HG02642 (cell line): Measurements from ENCODE around the gene PPFIBP2.

Experiments used
- ATAC-seq: cut with Tn5 transposase; IDR thresholded peaks from one replicate; pipeline ENCODE4 v1.9.1; 2021; ENCODE audit warnings: mild to moderate bottlenecking; ENCODE audit not compliant: unreplicated experiment, poor library complexity

The PPFIBP2 gene

GRCh38 chr11:7617032-7617431 lies 103.2 kb downstream of the PPFIBP2 start:
- no peak for ATAC-seq

- ATAC-seq, result no peak
Measured at GRCh38 chr11:7619322-7619721, 105.5 kb downstream of the PPFIBP2 start.

- ATAC-seq, result no peak
Measured at GRCh38 chr11:7621090-7621489, 107.3 kb downstream of the PPFIBP2 start.

GRCh38 chr11:7621554-7621953 lies 107.8 kb downstream of the PPFIBP2 start:
- no peak for ATAC-seq

- ATAC-seq, result no peak
Measured at GRCh38 chr11:7622721-7623120, 108.9 kb downstream of the PPFIBP2 start.

GRCh38 chr11:7628660-7629059 lies 114.9 kb downstream of the PPFIBP2 start:
- ATAC-seq, result no peak

- ATAC-seq, result no peak
Measured at GRCh38 chr11:7630002-7630401, 116.2 kb downstream of the PPFIBP2 start.

GRCh38 chr11:7632211-7632610 lies 118.4 kb downstream of the PPFIBP2 start:
- ATAC-seq, result no peak

GRCh38 chr11:7635137-7635536 lies 121.3 kb downstream of the PPFIBP2 start:
- no peak for ATAC-seq

GRCh38 chr11:7635708-7636107 lies 121.9 kb downstream of the PPFIBP2 start:
- ATAC-seq, result no peak

- ATAC-seq, result no peak
Measured at GRCh38 chr11:7636350-7636749, 122.6 kb downstream of the PPFIBP2 start.

GRCh38 chr11:7637447-7638157 lies 123.8 kb downstream of the PPFIBP2 start:
- ATAC-seq, result no peak

- peak; percentile 64 for ATAC-seq
Measured at GRCh38 chr11:7638710-7639642, 125.2 kb downstream of the PPFIBP2 start.

- ATAC-seq, result no peak
Measured at GRCh38 chr11:7639643-7640025, 125.8 kb downstream of the PPFIBP2 start.

GRCh38 chr11:7640816-7641215 lies 127.0 kb downstream of the PPFIBP2 start:
- ATAC-seq, result no peak

- ATAC-seq, result no peak
Measured at GRCh38 chr11:7642747-7643146, 128.9 kb downstream of the PPFIBP2 start.

GRCh38 chr11:7643314-7643713 lies 129.5 kb downstream of the PPFIBP2 start:
- ATAC-seq, result no peak

- no peak for ATAC-seq
Measured at GRCh38 chr11:7645206-7645605, 131.4 kb downstream of the PPFIBP2 start.

- no peak for ATAC-seq
Measured at GRCh38 chr11:7646866-7647265, 133.1 kb downstream of the PPFIBP2 start.

- no peak for ATAC-seq
Measured at GRCh38 chr11:7648264-7648663, 134.5 kb downstream of the PPFIBP2 start.

GRCh38 chr11:7651140-7651551 lies 137.3 kb downstream of the PPFIBP2 start:
- ATAC-seq, result no peak
